ENCODE results near the gene CBX6. TPM values are rescaled to one million over a fixed set of nuclear protein-coding genes. Genes with fewer than 3 reads are reported as not detected.
A peak's percentile ranks its signal among the peaks of the same experiment; 100 is the strongest.

CBX6 gene
- total RNA-seq, 1 donor from 2014 or later: 32.9 TPM

DNA sequence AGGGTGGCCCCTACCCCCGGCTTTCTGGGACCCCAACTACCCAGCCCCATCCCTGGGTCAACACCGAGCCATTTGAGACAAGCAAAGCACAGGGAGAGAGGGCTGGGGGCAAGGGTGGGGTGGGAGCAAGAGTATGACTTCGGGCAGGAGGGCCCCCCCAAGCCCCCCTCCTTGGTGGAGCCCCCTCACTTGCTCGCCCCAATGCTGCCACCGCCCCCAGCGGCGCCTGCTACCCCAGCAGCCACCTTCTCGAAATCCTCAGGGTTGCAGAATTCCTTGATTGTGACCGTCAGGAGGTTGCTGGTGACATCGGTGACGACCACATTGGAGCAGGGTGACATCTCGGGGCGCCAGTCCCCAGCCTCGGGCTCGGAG lies 6.0 kb downstream of the CBX6 start:
- Histone ChIP-seq H3K9me3 (replicated peaks) (no peaks in the 10 kb centered on the region), H3K27me3 (ENCODE audit: low read depth) (no peaks in the 10 kb centered on the region), H3K4me1 (peaks cover 96% of the 10 kb centered on the region), H3K4me3 (peak overlapping the region; percentile 24), H3K27ac (replicated peaks) (peak overlapping the region; percentile 84), H3K36me3 (peaks cover 27% of the 10 kb centered on the region)
- no peak for DNase-seq
- TF ChIP-seq, protein P1, sequence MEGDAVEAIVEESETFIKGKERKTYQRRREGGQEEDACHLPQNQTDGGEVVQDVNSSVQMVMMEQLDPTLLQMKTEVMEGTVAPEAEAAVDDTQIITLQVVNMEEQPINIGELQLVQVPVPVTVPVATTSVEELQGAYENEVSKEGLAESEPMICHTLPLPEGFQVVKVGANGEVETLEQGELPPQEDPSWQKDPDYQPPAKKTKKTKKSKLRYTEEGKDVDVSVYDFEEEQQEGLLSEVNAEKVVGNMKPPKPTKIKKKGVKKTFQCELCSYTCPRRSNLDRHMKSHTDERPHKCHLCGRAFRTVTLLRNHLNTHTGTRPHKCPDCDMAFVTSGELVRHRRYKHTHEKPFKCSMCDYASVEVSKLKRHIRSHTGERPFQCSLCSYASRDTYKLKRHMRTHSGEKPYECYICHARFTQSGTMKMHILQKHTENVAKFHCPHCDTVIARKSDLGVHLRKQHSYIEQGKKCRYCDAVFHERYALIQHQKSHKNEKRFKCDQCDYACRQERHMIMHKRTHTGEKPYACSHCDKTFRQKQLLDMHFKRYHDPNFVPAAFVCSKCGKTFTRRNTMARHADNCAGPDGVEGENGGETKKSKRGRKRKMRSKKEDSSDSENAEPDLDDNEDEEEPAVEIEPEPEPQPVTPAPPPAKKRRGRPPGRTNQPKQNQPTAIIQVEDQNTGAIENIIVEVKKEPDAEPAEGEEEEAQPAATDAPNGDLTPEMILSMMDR (IDR thresholded peaks at IDR 0.05; ENCODE audit: borderline replicate concordance): no peak
- intact Hi-C loops (cut with micrococcal nuclease): no loop called here

DNA sequence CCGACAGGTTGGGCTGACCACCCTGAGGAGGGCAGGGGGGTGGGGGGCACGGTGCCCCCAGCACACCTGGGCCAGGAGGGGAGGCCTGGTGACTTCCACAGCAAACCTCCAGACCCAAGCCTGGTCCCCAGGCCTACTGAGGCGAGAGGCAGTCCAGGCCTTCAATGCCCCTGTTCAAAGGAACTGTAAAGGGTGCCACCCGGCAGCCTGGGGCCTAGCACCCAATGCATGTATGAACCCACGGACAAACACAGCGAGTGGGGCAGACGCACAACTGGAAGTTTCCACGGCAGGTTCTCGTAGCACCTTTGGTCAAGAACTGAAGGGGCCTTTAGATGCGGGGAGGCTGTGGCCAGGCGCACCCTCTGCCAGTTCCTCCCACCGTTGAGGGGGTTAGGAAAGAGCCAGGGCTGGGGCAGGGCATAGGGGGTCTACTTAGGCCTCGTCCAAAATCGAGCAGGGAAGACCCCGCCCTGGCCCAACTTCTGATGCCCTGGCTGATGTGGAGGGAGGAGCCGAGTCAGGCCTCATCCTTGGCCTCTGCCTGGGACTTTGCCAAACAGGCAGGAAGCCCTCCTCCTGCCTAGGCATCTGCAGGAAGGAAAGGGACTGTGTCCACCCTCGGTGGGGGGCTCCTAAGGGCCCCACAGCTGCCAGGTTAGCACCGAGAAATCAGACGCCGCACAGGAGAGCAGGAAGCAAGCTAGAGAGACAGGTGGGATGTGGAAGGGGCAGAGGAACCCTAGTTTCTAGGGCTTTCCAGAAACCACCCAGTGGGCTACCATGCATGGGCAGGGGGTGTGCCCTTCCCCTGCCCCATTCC lies 6.6 kb downstream of the CBX6 start:
- TF ChIP-seq, protein P1 (IDR thresholded peaks at IDR 0.05; ENCODE audit: borderline replicate concordance): no peak
- intact Hi-C loops (cut with micrococcal nuclease): no loop called here
- Histone ChIP-seq H3K27ac (replicated peaks) (peak overlapping the region; percentile 84), H3K4me3 (peak overlapping the region; percentile 34), H3K9me3 (replicated peaks) (no peaks in the 10 kb centered on the region), H3K36me3 (peaks cover 27% of the 10 kb centered on the region), H3K27me3 (ENCODE audit: low read depth) (no peaks in the 10 kb centered on the region), H3K4me1 (peaks cover 90% of the 10 kb centered on the region)
- no peak for DNase-seq

DNA sequence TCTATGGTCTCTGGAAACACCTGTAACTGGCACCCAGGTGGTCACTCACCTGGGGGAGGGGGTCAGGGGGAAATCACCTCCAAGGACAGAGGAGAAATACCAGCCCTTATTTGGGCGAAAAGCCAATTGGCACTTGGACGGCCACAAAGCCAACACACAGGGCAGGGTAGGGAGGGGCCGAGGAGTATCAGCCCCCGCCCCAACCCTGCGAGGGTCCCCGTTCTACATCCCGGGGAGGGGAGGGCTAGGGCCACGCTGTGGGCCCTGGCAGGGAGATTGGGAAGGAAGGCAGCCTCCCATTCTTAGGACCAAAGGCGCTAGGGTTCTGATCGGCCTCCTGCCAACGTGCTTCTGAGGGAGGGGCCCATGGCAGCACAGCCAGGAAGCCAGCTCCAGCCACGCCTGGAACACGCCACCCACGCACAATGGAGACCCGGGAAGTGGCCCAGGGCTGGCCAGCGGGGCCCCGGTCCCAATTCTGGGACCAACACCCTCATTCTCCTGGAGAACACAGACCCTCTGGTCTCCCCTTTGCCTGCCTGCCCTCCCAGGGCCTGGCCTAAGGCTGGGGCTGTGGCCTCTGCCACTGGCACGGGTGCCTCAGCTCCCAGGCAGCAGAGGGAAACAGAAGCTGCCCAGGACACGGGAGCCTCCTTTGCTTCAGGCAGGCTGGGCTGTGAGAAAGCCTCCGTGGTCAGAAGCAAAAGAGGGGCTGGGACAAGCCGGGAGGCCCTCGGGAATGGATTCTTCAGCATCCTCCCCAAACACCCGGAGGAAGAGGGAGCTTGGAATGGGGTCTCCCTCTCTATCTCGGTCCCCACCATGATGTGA lies 7.4 kb downstream of the CBX6 start:
- peak; percentile 62 for DNase-seq
- intact Hi-C loops (cut with micrococcal nuclease): no loop called here
- H3K36me3 ChIP-seq: peaks cover 27% of the 10 kb centered on the region
- H3K9me3 ChIP-seq (replicated peaks): no peaks in the 10 kb centered on the region
- TF ChIP-seq, protein P1 (IDR thresholded peaks at IDR 0.05; ENCODE audit: borderline replicate concordance): no peak
- peaks cover 82% of the 10 kb centered on the region for H3K4me1 ChIP-seq
- H3K27ac ChIP-seq (replicated peaks): peak overlapping the region; percentile 84
- peak overlapping the region; percentile 34 for H3K4me3 ChIP-seq
- H3K27me3 ChIP-seq (ENCODE audit: low read depth): no peaks in the 10 kb centered on the region

DNA sequence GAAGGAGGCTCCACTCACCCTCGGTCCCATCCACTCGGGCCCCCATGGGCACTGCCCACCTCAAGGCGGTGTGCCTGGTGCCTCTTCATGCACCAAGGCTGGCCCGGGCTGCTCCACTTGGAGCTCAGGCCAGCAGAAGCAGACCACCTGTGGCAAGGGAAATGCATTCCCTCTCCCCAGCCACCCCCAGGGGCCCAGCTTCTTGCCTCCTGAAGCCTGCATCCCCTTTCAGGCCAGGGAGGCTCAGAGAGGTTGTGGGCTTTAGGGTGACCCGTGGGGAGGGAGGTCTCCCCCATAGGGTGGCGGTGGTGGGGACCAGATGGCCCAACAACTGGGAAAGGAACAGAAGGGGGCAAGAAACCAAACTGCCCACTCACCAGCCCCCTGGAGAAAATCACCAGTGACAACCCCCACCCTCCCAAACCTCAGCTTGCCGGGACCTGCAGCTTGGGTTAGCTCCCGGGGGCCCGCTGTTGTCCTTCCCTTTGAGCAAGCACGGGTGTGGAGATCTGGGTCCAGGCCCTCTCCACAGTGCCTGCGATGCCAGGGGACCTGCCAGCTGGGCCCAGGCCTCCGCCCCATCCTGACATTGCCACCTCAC lies 8.4 kb downstream of the CBX6 start:
- no peaks in the 10 kb centered on the region for H3K9me3 ChIP-seq (replicated peaks)
- DNase-seq: no peak
- no peak overlapping the region for H3K4me3 ChIP-seq
- peaks cover 27% of the 10 kb centered on the region for H3K36me3 ChIP-seq
- H3K27ac ChIP-seq (replicated peaks): peak overlapping the region; percentile 84
- TF ChIP-seq, protein P1 (IDR thresholded peaks at IDR 0.05; ENCODE audit: borderline replicate concordance): no peak
- H3K27me3 ChIP-seq (ENCODE audit: low read depth): no peaks in the 10 kb centered on the region
- H3K4me1 ChIP-seq: peaks cover 72% of the 10 kb centered on the region
- intact Hi-C loops (cut with micrococcal nuclease): no loop called here
